Suprapubic skin (tissue), 4 donors: Measurements from ENCODE around the gene SNX27. TPM values are rescaled to one million over a fixed set of nuclear protein-coding genes. Genes with fewer than 3 reads are reported as not detected.

Experiments used
- DNase-seq, 2 donors: peaks; one replicate each; pipeline ENCODE4 v3.0.0-alpha.2; 2019; ENCODE audit warnings: low spot score in 2 of 2
- H3K27ac ChIP-seq: fragments of 200-600 bp; sonication (generic); one replicate; pipeline ENCODE4 v1.5.1; 2019
- H3K27me3 ChIP-seq: fragments of 200-600 bp; sonication (generic); one replicate; pipeline ENCODE4 v1.5.1; 2019
- H3K36me3 ChIP-seq: fragments of 200-600 bp; sonication (generic); one replicate; pipeline ENCODE4 v1.5.1; 2019
- H3K4me1 ChIP-seq: fragments of 200-600 bp; sonication (generic); one replicate; pipeline ENCODE4 v1.5.1; 2019
- H3K4me3 ChIP-seq: fragments of 200-600 bp; sonication (generic); one replicate; pipeline ENCODE4 v1.5.1; 2019; ENCODE audit warnings: mild to moderate bottlenecking
- H3K9me3 ChIP-seq: fragments of 200-600 bp; sonication (generic); one replicate; pipeline ENCODE4 v1.5.1; 2019
- EP300 ChIP-seq: sonication (generic); formaldehyde crosslinking; IDR thresholded peaks from one replicate; pipeline ENCODE4 v1.6.1; 2017; ENCODE audit warnings: antibody characterized with exemption
- POLR2A ChIP-seq, 2 donors: fragments of 450-650 bp; IDR thresholded peaks; one replicate each; pipeline ENCODE4 v1.6.1; 2017; ENCODE audit warnings: antibody characterized with exemption in 2 of 2, mild to moderate bottlenecking in 2 of 2, moderate library complexity in 2 of 2
- POLR2AphosphoS5 ChIP-seq, 3 donors: sonication (generic); formaldehyde crosslinking; IDR thresholded peaks; one replicate each; pipeline ENCODE4 v1.6.1; 2017; ENCODE audit warnings: antibody characterized with exemption in 3 of 3
- WGBS: methylation state at CpG from one replicate; pipeline ENCODE4 v1.1.5; 2018; 5-methylcytosine and 5-hydroxymethylcytosine counted together
- total RNA-seq, 4 donors: library from RNA; depleted of rRNA; stranded (reverse); fragments of >200 nt; gene quantifications; one replicate each; pipeline ENCODE4 v1.1.0, GENCODE V29; 2016
- TF ChIP-seq, protein P1 (sequence below), 2 donors: fragments of 200-600 bp in 1 of 2; fragments of 450-650 bp in 1 of 2; sonication (generic) in 1 of 2; IDR thresholded peaks; one replicate each; pipeline ENCODE4 v1.5.1; 2016 to 2019; ENCODE audit warnings: antibody characterized with exemption in 2 of 2, mild to moderate bottlenecking in 1 of 2, moderate library complexity in 1 of 2

The SNX27 gene
- total RNA-seq, 4 donors from 2014 or later = 19.8 to 45.4 (median 29.0) TPM

DNA sequence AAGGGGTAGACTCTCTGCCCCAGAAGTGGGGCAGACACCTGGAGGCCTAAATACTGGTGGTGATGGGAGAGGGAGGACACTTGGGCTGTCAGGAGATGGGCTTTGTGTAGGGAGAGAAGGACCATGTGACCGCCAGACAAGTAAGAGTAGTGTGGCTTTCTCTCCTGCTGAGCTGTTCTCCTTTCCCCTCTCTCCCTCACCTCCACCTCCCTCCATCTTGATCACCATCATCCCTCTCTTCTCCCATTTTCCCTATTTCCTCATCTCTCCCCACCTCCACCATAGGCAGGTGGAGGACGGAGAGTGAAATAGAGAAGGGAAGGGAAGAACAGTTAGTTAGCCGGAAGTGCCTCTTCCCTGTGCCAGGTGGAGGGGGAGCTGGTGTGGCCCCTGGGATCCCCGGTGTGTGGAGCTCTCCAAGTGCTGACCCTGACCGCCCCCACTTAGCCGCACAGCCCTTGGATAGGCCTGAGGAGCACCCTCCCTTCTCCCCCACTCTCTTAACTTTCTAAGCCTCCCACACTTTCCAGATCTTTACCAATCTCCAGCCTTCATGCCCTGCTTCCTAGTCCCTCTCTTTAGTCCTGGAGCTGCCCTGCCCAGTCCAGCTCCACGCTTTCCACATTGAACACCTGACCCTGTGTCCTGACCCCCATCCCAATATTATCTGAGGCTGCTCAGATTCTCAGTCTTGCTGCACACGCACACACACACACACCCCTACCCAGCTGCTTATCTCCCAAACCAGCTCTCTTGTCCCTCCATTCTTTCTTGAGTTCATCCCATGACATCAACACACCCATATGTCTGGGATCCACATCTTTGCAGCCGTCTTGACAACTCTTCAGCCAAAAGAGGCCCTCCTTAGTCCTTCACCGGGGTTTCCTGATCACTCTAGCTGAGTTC, 103.2 kb downstream of the SNX27 start:
- H3K9me3 ChIP-seq = no peaks in the 10 kb centered on the region
- no peak overlapping the region for H3K4me3 ChIP-seq
- no peak for DNase-seq
- H3K36me3 ChIP-seq = no peaks in the 10 kb centered on the region
- H3K27ac ChIP-seq = no peak overlapping the region
- 71% methylated on average over 10 of the region's 10 CpGs for WGBS
- peaks cover 22% of the 10 kb centered on the region for H3K27me3 ChIP-seq
- peaks cover 18% of the 10 kb centered on the region for H3K4me1 ChIP-seq
- TF ChIP-seq, protein P1, sequence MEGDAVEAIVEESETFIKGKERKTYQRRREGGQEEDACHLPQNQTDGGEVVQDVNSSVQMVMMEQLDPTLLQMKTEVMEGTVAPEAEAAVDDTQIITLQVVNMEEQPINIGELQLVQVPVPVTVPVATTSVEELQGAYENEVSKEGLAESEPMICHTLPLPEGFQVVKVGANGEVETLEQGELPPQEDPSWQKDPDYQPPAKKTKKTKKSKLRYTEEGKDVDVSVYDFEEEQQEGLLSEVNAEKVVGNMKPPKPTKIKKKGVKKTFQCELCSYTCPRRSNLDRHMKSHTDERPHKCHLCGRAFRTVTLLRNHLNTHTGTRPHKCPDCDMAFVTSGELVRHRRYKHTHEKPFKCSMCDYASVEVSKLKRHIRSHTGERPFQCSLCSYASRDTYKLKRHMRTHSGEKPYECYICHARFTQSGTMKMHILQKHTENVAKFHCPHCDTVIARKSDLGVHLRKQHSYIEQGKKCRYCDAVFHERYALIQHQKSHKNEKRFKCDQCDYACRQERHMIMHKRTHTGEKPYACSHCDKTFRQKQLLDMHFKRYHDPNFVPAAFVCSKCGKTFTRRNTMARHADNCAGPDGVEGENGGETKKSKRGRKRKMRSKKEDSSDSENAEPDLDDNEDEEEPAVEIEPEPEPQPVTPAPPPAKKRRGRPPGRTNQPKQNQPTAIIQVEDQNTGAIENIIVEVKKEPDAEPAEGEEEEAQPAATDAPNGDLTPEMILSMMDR (IDR thresholded peaks at IDR 0.05) = no peak
- no peak for TF ChIP-seq EP300
- no peak for TF ChIP-seq POLR2AphosphoS5 (IDR thresholded peaks at IDR 0.05)
- no peak for TF ChIP-seq POLR2A (IDR thresholded peaks at IDR 0.05)

DNA sequence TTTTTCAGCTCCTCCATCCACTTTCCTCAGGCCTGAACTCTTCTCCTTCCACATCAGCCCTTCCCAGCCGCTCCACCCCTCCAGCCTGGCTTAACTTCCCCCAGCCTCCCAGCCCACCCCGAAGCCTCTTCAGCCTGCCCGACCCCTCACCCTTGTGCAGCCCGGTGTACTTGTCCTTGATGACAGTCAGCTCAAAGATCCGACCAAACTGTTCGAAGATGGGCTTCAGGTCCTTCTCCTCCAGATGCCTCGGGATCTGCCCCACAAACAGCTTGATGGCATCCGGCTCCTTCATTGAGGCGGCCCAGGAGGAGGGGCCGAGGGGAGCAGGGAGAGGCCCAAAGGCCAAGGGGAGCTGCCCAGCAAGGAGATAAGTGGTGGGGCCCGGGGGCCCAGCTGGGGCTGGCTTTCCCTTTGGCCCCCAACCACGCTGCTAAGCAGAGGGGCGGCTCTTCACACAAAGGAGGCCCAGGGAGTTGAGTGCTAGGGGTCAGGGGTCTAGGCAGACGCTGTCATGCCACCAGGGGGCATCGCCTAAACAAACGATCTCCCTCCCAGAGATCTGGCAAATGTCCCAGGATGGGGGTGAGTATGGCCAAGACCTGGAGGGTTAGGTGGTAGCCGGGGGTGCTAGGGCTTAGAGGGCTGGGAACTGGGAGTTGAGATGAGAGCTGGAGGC, 104.0 kb downstream of the SNX27 start:
- no peak overlapping the region for H3K4me3 ChIP-seq
- TF ChIP-seq EP300 (no peak), POLR2AphosphoS5 (IDR thresholded peaks at IDR 0.05) (no peak), POLR2A (IDR thresholded peaks at IDR 0.05) (no peak)
- TF ChIP-seq, protein P1 (IDR thresholded peaks at IDR 0.05) = no peak
- no peak for DNase-seq
- H3K36me3 ChIP-seq = no peaks in the 10 kb centered on the region
- H3K27me3 ChIP-seq = peaks cover 22% of the 10 kb centered on the region
- H3K9me3 ChIP-seq = no peaks in the 10 kb centered on the region
- peaks cover 24% of the 10 kb centered on the region for H3K4me1 ChIP-seq
- no peak overlapping the region for H3K27ac ChIP-seq
- WGBS = 58% methylated on average over 17 of the region's 17 CpGs

DNA sequence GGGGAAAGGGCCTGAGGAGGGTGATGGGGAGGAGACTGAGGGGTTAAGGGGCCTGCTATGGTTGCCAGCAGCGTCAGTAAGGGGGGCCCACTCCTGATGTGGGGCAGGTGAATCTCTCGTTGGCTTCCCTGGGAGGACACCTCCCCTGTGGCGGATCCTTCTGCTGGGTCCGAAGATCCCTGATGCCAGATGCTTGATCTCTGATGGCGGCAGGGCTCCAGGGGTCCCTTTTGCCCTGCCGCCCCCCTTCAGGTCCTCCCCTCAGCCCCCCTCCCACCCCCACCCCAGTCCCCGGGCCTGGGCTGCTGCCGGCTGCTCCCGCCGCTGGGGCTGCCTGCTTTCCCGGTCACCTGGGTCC, 104.5 kb downstream of the SNX27 start:
- WGBS = 6% methylated on average over 6 of the region's 11 CpGs

DNA sequence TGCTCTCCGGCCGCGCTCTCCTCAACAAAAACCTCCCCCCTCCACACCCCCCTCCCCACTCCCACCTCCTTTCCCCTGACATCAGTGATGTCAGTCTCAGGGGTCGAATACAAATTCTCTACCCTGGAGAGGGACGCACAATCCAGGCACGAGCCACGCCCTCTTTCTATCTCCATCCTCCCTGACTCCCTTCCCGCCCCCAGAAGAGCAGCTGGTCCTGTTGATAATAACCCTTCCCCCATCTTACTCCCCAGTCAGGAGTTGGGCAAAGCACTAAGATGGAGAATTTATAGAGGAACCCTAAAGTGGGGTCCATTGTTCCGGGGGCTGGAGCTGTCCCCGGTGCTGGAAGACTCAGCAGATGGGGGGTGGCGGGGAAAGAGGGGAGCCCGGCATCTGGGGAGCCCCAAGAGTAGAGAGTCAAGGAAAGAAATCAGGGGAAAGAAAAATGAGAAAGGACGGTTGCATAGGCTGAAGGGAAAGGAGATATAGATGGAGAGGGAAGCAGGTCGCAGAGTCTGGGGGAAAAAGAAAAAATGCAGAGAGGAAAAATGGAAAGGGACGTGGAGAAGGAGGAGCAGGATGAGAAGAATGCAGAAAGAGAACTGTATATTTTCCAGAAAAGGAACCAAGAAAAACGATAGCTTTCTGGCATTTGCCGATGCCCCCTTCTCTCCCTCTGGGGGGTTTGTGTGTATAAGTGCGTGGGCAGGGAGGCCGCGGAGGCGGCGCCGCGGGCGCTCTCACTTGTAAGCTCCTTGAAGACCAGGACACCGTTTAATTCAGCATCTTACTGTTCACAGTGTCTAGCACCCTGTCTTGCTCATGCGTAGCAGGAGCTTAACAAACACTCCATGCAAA, 105.2 kb downstream of the SNX27 start, which contains the start of gene CELF3:
Gene CELF3 (minus strand): TSS at position 33 of the 861 bp plus-strand sequence. CDS start 783 bp downstream, outside the sequence.
- H3K36me3 ChIP-seq = no peaks in the 10 kb centered on the region
- H3K27ac ChIP-seq = no peak within 1 kb of the TSS
- H3K4me1 ChIP-seq = peaks cover 36% of the 10 kb centered on the region
- peaks cover 22% of the 10 kb centered on the region for H3K27me3 ChIP-seq
- 16% methylated on average over 27 of the region's 27 CpGs for WGBS
- no peak for TF ChIP-seq POLR2A (IDR thresholded peaks at IDR 0.05)
- TF ChIP-seq, protein P1 (IDR thresholded peaks at IDR 0.05) = no peak
- no peak for TF ChIP-seq POLR2AphosphoS5 (IDR thresholded peaks at IDR 0.05)
- TF ChIP-seq EP300 = no peak
- no peak within 1 kb of the TSS for H3K4me3 ChIP-seq
- no peaks in the 10 kb centered on the region for H3K9me3 ChIP-seq
- no peak for DNase-seq

More for the DNA sequence above, 104.5 kb downstream of the SNX27 start:
- peaks cover 22% of the 10 kb centered on the region for H3K27me3 ChIP-seq
- H3K4me3 ChIP-seq = no peak overlapping the region
- no peak for DNase-seq
- H3K27ac ChIP-seq = no peak overlapping the region
- TF ChIP-seq EP300 (no peak), POLR2AphosphoS5 (IDR thresholded peaks at IDR 0.05) (no peak), POLR2A (IDR thresholded peaks at IDR 0.05) (no peak)
- TF ChIP-seq, protein P1 (IDR thresholded peaks at IDR 0.05) = no peak
- peaks cover 30% of the 10 kb centered on the region for H3K4me1 ChIP-seq
- H3K36me3 ChIP-seq = no peaks in the 10 kb centered on the region
- H3K9me3 ChIP-seq = no peaks in the 10 kb centered on the region
